Adrenal gland (tissue), 5 donors: Measurements from ENCODE around the gene DUOXA2.

Experiments used
- CTCF ChIP-seq, 6 experiments: fragments of 450-650 bp in 4 of 6; fragments of 200-600 bp in 2 of 6; sonication (generic) in 1 of 6; IDR thresholded peaks; 1 replicate in 5 of 6; 2 replicates in 1 of 6; pipeline versions ENCODE4 v1.5.1 to v1.8.0; 2016 to 2021; ENCODE audit warnings: antibody characterized with exemption in 6 of 6, mild to moderate bottlenecking in 2 of 6, moderate library complexity in 1 of 6
- POLR2A ChIP-seq, 2 donors: fragments of 450-650 bp; IDR thresholded peaks; one replicate each; pipeline ENCODE4 v1.6.1; 2017; ENCODE audit warnings: antibody characterized with exemption in 2 of 2, mild to moderate bottlenecking in 2 of 2, moderate library complexity in 1 of 2
- donor health status: DM: no; HTN: no; CAD: no.

GRCh38 chr15:45133561-45133920, 19.4 kb downstream of the DUOXA2 start:
- TF ChIP-seq CTCF (IDR thresholded peaks at IDR 0.05) (no peak), POLR2A (IDR thresholded peaks at IDR 0.05) (no peak)
